Forelimb muscle (tissue), 1 donor: Measurements from ENCODE around the gene ASPG. TPM values are rescaled to one million over a fixed set of nuclear protein-coding genes. Genes with fewer than 3 reads are reported as not detected.
A peak's percentile ranks its signal among the peaks of the same experiment; 100 is the strongest.

Experiments used
- DNase-seq: peaks from one replicate; pipeline ENCODE4 v3.0.0-alpha.2; 2013; ENCODE audit warnings: low read depth
- polyA plus RNA-seq: library from polyadenylated mRNA; unstranded; fragments of 120-200 nt; gene quantifications from one replicate; pipeline ENCODE4 v1.2.1, GENCODE V29; 2013; ENCODE audit not compliant: insufficient read length

ASPG gene
- polyA plus RNA-seq, 1 donor, result 2.5 TPM

- DNase-seq, result no peak
Measured at GRCh38 chr14:104075530-104076151, 9.9 kb upstream of the ASPG start.

- no peak for DNase-seq
Measured at GRCh38 chr14:104076743-104077142, 8.8 kb upstream of the ASPG start.

GRCh38 chr14:104078031-104078455 lies 7.5 kb upstream of the ASPG start:
- peak; percentile 64 for DNase-seq

GRCh38 chr14:104080376-104081260 lies 4.9 kb upstream of the ASPG start:
- DNase-seq, result no peak

- no peak for DNase-seq
Measured at GRCh38 chr14:104081261-104081835, 4.2 kb upstream of the ASPG start.

GRCh38 chr14:104081951-104082464 lies 3.5 kb upstream of the ASPG start:
- DNase-seq, result no peak

GRCh38 chr14:104082807-104083206 lies 2.7 kb upstream of the ASPG start:
- no peak for DNase-seq

- no peak for DNase-seq
Measured at GRCh38 chr14:104084251-104085002, 1.1 kb upstream of the ASPG start.

GRCh38 chr14:104085889-104086201 lies 345 bp downstream of the ASPG start:
- no peak for DNase-seq

- DNase-seq, result no peak
Measured at GRCh38 chr14:104086210-104086660, 735 bp downstream of the ASPG start.

GRCh38 chr14:104086661-104087461 lies 1.4 kb downstream of the ASPG start:
- DNase-seq, result no peak

GRCh38 chr14:104087505-104087904 lies 2.0 kb downstream of the ASPG start:
- DNase-seq, result no peak

GRCh38 chr14:104087981-104088850 lies 2.7 kb downstream of the ASPG start:
- no peak for DNase-seq

- DNase-seq, result no peak
Measured at GRCh38 chr14:104090071-104090748, 4.7 kb downstream of the ASPG start.

GRCh38 chr14:104091061-104091926 lies 5.8 kb downstream of the ASPG start:
- DNase-seq, result no peak

GRCh38 chr14:104091927-104092771 lies 6.6 kb downstream of the ASPG start:
- no peak for DNase-seq

- no peak for DNase-seq
Measured at GRCh38 chr14:104092931-104093365, 7.4 kb downstream of the ASPG start.
